SK-N-SH (cell line): Measurements from ENCODE around the gene SPEM3.

Experiments used
- ELF1 ChIP-seq: IDR thresholded peaks from 2 replicates; pipeline ENCODE4 v1.4.0; 2012
- EP300 ChIP-seq, 2 experiments: IDR thresholded peaks; 2 replicates each; pipeline versions ENCODE4 v1.4.0 to v1.6.1; 2012; ENCODE audit warnings: borderline replicate concordance in 1 of 2, low read depth in 1 of 2, low read length in 1 of 2
- JUND ChIP-seq: IDR thresholded peaks from 2 replicates; pipeline ENCODE4 v1.4.0; 2012
- MEF2A ChIP-seq: IDR thresholded peaks from 2 replicates; pipeline ENCODE4 v1.4.0; 2012; ENCODE audit warnings: low read depth, borderline replicate concordance
- SMC3 ChIP-seq: IDR thresholded peaks from 2 replicates; pipeline ENCODE4 v1.6.1; 2012; ENCODE audit warnings: low read depth, low read length, improper control_type of control experiment
- TF ChIP-seq, protein P1 (sequence below): fragments of 200-600 bp; sonication (generic); IDR thresholded peaks from 2 replicates; pipeline ENCODE4 v1.6.1; 2017; ENCODE audit warnings: antibody characterized with exemption, mild to moderate bottlenecking, moderate library complexity
- TF ChIP-seq, protein P2 (sequence below): IDR thresholded peaks from 2 replicates; pipeline ENCODE4; 2012

DNA sequence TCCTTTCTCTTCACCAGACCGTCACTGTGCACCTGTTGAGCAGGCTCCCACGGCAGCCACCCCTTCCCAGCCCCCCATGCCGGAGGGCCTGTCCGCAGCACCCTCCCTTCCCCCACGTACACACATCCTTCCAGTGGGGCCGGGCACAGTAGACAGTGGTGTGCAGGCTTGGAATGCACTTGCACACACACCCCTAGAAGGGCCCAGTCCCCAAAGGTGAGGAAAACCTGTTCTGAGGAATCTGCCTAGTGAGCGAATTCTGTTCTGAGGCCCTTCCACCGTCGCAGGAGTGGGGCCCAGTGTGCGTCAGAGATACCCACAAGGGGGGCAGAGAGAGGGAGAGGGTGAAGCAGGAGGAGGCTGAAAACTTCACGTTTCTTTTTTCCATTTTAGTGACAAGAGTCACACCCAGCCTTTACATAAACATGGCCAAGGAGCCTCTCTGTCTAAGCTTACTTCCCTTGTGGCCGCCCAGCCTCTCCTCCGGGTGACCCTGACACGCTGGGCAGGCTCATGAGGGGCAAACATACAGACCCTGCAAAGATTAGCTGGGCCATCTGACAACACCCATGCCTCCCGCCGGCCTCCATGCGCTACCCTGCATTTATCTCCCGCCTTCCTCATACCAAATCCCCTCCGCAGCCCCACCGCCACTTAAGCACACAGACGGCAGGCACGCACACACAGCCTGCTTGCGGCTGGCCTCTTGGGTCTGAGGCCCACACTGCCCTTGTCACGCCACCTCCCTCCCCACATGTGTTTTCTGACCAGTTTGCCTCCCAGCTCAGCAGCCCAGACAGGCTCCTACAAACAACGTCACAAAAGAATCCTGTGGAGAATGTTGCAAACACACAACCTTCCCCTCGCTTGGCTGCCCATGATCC lies 49.0 kb downstream of the SPEM3 start:
- TF ChIP-seq, protein P1, sequence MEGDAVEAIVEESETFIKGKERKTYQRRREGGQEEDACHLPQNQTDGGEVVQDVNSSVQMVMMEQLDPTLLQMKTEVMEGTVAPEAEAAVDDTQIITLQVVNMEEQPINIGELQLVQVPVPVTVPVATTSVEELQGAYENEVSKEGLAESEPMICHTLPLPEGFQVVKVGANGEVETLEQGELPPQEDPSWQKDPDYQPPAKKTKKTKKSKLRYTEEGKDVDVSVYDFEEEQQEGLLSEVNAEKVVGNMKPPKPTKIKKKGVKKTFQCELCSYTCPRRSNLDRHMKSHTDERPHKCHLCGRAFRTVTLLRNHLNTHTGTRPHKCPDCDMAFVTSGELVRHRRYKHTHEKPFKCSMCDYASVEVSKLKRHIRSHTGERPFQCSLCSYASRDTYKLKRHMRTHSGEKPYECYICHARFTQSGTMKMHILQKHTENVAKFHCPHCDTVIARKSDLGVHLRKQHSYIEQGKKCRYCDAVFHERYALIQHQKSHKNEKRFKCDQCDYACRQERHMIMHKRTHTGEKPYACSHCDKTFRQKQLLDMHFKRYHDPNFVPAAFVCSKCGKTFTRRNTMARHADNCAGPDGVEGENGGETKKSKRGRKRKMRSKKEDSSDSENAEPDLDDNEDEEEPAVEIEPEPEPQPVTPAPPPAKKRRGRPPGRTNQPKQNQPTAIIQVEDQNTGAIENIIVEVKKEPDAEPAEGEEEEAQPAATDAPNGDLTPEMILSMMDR: no peak
- no peak for TF ChIP-seq SMC3
- TF ChIP-seq, protein P2, sequence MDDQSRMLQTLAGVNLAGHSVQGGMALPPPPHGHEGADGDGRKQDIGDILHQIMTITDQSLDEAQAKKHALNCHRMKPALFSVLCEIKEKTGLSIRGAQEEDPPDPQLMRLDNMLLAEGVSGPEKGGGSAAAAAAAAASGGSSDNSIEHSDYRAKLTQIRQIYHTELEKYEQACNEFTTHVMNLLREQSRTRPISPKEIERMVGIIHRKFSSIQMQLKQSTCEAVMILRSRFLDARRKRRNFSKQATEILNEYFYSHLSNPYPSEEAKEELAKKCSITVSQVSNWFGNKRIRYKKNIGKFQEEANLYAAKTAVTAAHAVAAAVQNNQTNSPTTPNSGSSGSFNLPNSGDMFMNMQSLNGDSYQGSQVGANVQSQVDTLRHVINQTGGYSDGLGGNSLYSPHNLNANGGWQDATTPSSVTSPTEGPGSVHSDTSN: no peak
- TF ChIP-seq MEF2A: no peak
- TF ChIP-seq EP300 (IDR thresholded peaks at IDR 0.05; ENCODE audit: borderline replicate concordance in 1 of 2, low read depth in 1 of 2, low read length in 1 of 2): no peak
- no peak for TF ChIP-seq ELF1
- TF ChIP-seq JUND: no peak
